GM19193 (cell line): Measurements from ENCODE around the gene PDXP.

ENCODE experiments used
- POLR2A ChIP-seq: IDR thresholded peaks from 4 replicates; pipeline ENCODE4 v1.6.1; 2011; ENCODE audit not compliant: insufficient read depth, insufficient read length; ENCODE audit errors: extremely low read depth

The PDXP gene

GRCh38 chr22:37715760-37716159 is 57.2 kb downstream of the PDXP start:
- no peak for TF ChIP-seq POLR2A
